HUDEP-2 (cell line): ENCODE data around the gene HPS1.

Source experiments
- DNase-seq, 76 experiments: peaks; one replicate each; lab custom pipeline; 2025; ENCODE audit not compliant: unreplicated experiment in 76 of 76; lab: John Stamatoyannopoulos, UW

The HPS1 gene

GRCh38 chr10:98433881-98434732, 12.6 kb downstream of the HPS1 start:
- DNase-seq, result no peak

DNA sequence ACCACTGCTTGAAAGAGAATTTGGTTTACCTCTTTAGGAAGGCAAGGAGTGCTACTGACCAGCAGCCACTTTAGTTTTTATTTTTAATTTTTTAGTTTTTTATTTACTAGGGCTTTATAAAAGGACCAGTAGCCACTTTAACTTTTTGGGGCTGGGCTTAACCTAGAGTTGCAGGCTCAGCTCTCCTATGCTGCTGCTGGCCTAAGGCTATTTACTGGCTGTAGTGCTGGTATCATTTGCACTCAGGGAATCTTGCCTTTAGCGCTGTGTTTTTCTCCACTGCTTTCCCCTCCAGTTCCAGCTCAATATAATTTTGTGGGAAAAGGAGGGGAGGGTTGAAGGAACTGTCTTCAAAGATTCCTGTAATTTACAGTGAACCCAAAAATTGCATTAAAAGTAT, 13.4 kb downstream of the HPS1 start:
- no peak for DNase-seq

DNA sequence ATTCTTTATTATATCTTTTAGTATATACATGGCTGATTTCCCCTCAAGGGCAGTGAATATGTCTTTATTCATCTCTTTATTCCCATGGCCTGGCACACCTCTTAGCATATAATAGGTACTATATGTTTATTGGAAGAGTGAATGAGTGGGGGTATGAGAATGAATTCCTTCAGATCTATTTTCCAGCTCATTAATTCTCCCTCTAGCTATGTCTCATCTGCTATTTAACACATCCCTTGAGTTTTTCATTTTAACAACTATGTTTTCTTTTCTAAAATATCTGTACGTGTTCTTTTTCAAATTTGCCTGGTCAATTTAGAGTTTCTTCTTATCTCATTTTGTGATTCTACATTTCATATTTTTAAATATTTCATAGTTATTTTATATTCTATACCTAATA, 14.4 kb downstream of the HPS1 start:
- DNase-seq, result no peak

DNA sequence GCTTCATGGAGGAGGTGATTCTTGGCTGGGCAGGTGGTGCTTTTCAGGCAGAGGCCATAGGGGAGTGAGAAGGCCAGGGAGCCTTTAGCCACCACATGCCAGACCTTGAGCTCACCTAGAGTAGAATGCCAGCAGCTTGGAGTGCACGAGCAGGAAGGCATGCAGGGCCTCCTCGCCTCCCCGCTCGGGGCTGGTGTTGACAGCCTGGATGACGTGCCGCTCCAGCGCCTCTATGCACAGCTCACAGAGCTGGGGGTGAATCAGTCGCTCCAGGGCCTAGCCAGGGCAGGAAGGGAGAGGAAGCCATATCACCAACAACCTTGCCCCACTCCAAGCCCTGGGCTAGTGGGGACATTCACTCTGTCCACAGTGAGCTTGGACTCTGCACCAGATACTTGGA, 15.7 kb downstream of the HPS1 start:
- DNase-seq, result no peak

DNA sequence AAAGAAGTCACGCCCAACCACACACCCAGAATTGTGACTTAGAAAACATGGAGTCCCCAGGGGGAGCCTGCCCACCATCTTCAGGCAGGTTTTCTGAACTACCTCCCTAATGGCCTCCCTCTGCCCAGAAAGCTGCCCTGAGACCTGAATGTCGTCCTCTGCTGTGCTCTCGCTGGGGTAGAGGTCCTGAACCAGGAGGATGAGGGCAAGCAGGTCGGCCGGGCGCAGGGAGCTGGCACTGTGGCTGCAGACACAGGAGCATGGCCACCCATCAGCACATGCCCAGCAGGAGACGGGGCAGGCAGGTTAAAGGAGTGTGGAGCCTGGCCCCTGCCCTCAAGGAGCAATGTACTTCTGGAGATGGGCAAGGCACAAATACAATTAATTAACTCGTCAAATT, 16.3 kb downstream of the HPS1 start:
- no peak for DNase-seq

GRCh38 chr10:98429320-98430072, 17.2 kb downstream of the HPS1 start:
- DNase-seq, result no peak

DNA sequence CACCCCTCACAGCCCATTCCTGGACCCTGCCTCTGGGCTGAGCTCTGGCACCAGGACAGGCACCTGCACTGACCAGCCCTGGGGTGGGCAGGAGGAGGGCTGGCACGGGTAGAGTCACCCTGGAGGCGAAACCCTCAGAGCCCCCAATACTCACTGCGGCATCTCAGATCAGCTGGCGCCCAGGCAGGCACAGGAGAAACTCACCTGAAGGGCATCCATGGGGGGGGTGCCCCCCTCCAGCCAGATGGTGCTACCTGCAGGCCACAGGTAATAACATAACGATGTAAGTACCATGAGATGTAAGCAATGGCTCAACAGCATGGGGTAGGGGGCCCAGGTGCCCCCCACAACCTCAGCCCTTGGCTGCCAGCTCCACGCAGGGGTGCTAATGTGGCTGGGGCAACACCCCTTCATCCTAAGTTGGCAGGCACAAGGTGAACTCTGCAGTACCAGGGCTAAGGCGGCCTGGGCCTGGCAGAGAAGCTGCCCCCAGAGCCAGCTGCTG, 19.7 kb downstream of the HPS1 start:
- no peak for DNase-seq

DNA sequence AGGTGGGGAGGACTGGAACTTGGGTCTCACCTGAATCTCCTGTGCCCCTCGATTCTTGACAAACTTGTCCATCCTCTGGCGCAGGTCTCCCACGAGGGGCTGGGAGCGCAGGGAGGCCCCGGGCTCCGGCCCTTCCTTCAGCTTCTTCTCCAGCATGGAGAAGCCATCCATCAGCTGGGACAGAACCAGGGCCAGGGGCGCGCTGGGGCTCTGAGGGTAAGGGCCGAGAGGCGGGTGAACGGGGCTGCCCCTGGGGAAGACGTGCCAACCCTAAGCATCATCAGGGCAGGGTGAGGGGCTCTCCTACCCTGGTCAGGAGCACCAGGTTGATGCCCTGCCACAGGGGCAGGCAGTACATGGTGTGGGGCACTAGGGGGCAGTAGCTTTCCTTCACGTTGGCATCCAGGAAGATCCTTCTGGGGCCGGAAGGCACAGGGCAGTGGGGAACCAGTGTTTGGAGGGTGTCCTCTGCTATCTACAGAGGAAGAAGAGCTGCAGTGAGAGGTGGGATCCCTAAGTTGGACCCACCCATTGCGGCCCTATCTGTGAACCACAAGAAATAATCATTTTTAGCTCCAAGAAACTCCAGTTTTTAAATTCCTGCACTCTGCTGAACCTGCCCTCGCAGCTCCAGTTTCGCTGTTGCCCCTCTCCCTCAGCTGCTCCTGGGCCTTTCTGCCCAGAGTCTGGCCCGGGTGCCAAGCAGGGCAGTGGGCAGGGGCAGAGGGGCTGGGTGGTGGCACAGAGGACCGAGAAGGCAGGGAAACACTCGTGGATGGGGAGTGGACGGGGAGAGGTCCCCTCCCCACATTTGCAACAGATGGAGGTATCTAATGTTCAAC, 21.0 kb downstream of the HPS1 start:
- DNase-seq, result peak in 66 of 76 experiments; percentile 3 to 78 (median 52)

DNA sequence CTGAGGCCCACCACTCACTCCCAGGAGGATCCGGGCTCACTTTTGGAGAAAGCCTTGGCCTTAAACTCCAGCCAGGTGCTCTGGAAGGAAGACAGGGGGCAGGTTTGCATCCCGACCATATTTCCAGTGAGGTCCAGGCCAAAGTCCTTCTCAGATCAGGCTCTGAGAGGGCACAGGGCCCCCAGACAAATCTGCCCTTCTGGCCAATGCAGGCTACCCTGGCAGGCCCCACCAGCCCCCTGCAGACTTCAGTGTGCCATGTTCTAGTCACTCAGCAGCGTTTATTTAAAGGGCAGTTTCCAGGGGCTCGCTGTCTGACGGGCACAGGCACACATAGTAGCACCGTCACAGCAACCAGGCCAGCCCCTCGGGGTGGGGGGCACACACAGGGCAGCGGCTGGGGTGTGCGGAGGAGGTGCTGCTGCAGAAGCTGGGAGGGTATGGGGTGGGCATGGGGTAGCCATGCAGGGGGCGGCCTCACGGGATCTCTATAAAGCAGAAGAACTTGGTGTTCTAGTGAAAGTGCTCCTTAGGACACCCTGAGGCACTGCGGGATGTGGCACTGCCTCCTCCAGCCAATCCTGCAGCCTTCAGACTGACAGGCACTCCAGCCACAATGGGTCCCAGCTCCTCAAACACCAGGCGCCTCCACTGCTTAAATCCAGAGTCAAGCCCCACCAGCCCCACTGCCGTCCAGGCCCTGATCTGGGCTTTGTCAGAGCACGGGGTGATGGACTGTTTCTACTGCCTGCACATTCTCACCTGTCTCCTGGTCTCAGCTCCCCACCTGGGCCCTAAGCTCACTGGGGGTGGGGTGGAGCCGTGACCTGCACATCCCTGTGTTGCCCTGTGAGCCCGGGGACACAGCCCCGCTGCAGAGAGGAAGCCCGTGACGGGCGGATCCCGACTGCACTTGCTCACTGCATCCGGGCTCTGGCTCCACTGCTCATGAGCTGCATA, 22.2 kb downstream of the HPS1 start:
- DNase-seq, result no peak

DNA sequence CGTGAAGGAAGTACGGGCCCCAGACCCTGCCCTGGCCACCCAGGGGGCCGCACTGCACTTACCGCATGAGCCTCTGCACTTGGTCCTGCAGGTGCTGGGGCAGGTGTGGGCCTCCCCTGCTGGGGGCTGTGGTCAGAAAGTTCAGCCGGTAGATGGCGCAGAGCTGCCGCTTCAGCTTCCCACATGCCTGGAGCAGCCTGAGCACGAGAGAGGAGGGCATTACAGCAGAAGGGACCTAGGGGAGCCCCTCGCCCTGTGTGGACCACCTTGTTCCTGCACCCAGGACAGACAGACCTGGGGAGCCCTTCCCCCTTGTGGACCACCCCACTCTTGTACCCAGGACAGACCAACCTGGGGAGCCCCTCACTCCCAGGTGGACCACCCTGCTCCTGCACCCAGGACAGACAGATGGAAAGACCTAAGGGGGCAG, 23.0 kb downstream of the HPS1 start:
- no peak for DNase-seq

DNA sequence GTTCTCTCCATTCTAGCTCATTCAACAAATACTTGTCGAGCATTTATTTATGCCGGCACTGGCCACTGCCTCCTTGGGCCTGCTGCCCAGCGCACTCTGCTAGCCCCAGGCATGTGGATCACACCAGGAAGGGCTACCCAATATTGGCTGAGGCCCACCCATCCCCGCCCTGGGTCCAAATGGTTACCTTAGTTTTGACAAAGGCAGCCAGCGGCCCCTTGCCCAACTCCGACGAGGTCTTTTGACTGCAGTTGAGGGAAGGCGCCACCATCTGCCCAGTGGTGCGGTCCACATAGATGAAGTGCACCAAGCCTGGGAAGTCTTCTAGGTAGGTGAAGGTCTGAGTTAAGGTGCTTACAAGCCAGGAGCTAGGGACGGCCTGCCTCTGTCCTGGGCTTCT, 24.6 kb downstream of the HPS1 start:
- DNase-seq, result no peak

DNA sequence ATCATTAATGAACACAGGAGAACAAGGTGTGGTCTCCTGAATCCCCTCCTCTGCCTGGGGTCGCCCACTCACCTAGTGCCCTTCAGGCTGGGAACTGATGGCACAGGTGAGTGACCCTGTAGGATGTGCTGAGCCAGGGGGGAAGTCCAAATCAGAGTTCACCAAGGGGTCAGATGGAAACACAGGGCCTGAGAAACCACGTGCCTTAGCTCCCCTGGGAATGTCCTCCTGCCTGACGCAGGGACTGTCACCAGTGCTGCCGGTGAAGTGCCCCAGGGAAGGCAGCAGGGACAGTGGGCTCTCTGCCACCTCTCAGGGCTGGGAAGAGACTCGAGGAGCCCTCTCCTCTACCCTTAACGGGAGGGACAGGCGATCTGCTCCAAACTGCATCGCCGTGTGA, 25.9 kb downstream of the HPS1 start:
- DNase-seq, result no peak

DNA sequence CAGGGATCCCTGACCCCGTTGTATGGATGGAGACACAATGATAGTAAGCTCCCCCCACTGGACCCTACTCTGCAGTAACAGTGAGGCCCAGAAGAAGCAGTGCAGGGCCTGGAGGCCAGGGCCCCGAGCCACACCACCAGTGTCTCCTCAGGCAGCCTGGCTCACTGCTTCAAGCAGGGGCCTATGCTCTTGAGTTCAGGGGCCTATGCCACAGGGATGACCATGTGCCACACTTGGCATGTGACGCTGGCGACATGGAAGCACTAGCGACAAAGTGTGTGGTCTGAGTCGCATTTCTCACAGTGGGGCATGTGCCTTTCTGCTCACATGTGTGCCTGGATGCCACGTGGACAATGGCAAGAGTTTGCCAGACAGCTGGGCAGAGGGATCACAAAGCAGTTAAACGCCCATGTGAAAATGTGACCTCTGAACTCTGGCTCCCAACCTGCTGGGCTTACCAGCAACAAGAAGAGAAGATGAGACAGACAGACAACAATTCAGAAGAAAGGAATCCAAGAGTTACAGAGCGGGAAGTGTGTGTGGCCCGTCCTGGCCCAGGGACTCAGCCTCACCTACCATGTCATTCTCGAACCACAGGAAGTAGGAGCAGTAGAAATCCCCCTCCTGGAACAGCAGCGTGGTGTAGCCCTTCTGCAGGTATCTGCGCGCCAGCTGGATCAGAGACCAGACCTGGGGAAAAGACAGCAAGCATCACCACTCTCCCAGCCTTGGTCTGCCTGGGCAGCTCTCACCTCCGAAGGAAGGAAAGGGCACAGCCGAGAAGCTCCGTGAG, 27.1 kb downstream of the HPS1 start:
- no peak for DNase-seq

DNA sequence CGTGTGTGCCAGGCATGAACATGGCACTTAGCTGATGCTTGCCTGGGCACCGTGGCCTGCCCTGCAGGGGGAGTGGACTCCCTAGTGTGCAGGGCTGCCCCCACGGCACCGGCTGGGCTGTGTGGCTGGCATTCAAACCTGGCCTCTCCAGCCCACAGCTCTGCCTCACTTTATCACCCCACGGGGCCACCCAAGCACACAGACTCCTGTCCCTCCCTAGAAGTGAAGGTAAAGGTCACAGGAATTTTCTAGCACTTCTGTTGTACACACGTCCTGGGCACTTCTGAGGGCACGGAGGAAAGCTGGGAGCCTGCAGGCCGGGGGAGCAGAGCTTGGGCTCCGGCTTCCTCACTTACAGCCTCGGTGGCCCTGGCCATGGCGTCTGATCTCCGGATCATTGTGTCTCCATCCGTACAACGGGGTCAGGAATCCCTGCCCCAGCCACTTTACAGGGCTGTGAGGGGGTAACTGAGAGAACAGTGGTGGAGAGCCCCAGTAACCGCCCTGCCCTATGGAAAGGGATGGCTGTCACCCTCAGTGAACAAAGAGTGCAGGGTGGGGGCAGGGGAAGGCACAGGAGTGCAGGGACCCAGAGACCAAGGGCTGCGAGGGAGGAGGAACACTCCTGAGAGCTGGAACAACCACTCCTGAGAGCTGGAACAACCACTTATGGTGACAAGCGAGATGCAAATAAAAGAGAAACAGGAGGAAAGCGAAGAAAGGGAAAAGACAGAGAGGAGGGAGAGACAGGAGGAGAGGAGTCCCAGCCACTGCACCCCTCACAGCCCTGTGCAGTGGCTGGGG, 27.9 kb downstream of the HPS1 start:
- no peak for DNase-seq

- DNase-seq, result no peak
These were observed 28.6 kb downstream of the HPS1 start for GRCh38 chr10:98417973-98418664.

GRCh38 chr10:98417481-98417959, 29.2 kb downstream of the HPS1 start:
- no peak for DNase-seq

DNA sequence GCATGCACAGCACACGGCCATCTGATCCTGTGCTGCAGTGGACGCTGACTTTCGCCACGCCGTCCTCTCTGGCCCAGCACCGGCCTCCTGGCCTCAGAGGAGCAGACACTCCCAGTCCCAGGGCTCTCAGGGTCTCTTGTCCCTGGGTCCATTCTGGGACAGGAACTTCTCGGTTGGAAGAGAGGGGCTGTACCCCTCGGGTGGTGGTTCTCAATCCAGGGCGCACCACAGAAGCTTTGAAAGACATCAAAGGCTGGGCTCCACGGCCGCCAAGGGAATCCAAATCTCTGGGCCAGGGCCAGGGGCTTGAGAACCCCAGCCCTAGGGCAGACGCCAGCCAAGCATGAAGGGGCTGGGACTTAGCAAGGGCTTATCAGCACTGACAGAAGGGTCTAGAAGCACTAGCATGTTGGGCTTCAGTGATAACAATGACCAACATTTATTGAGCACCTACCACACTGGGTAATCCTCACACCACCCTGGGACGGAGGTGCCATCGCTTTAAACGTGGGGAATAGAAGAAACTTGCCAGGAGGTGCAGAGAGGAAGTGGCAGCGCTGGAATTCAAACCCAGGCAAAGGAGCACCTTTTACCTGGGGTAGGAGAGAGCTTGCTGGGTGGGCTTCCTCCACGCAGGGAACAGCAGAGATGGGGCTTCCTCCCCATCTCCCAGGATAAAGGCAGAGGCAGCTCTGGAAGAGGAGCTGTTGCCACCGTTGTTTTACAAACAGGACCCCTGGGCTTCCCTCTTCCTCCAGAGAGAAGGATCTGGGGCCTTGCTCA, 29.9 kb downstream of the HPS1 start:
- peak in 54 of 76 experiments; percentile 2 to 67 (median 36) for DNase-seq
